Measurements from ENCODE around the gene DRG2.

Gene DRG2

DNA sequence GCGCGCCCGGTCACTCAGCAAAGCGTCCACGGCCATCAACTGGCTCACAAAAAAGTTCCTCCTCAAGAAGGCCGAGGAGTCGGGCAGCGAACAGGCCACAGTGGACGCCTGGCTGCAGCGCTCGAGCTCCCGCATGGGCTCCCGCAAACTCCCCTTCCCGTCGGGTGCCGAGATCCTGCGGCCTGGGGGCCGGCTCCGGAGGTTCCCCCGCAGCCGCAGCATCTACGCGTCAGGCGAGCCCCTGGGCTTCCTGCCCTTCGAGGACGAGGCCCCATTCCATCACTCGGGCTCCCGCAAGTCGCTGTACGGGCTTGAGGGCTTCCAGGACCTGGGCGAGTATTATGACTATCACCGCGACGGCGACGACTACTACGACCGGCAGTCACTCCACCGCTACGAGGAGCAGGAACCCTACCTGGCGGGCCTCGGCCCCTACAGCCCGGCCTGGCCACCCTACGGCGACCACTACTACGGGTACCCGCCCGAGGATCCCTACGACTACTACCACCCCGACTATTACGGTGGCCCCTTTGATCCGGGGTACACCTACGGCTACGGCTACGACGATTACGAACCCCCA lies 31.5 kb downstream of the DRG2 start:
- no peak for TF ChIP-seq GABPA (IDR thresholded peaks at IDR 0.05; ENCODE audit: low read depth)
- TF ChIP-seq, protein P1, sequence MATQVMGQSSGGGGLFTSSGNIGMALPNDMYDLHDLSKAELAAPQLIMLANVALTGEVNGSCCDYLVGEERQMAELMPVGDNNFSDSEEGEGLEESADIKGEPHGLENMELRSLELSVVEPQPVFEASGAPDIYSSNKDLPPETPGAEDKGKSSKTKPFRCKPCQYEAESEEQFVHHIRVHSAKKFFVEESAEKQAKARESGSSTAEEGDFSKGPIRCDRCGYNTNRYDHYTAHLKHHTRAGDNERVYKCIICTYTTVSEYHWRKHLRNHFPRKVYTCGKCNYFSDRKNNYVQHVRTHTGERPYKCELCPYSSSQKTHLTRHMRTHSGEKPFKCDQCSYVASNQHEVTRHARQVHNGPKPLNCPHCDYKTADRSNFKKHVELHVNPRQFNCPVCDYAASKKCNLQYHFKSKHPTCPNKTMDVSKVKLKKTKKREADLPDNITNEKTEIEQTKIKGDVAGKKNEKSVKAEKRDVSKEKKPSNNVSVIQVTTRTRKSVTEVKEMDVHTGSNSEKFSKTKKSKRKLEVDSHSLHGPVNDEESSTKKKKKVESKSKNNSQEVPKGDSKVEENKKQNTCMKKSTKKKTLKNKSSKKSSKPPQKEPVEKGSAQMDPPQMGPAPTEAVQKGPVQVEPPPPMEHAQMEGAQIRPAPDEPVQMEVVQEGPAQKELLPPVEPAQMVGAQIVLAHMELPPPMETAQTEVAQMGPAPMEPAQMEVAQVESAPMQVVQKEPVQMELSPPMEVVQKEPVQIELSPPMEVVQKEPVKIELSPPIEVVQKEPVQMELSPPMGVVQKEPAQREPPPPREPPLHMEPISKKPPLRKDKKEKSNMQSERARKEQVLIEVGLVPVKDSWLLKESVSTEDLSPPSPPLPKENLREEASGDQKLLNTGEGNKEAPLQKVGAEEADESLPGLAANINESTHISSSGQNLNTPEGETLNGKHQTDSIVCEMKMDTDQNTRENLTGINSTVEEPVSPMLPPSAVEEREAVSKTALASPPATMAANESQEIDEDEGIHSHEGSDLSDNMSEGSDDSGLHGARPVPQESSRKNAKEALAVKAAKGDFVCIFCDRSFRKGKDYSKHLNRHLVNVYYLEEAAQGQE (IDR thresholded peaks at IDR 0.05; ENCODE audit: insufficient replicate concordance, low read depth) = no peak
- no peak for TF ChIP-seq POLR2AphosphoS5 (IDR thresholded peaks at IDR 0.05; ENCODE audit: low read depth)
- Histone ChIP-seq H3K4me3 (replicated peaks; ENCODE audit: insufficient read depth, low read length) (no peak overlapping the region), H3K27ac (replicated peaks) (no peak overlapping the region), H3K27me3 (ENCODE audit: insufficient read depth, poor library complexity, severe bottlenecking) (no peaks in the 10 kb centered on the region)
- no peak for DNase-seq (ENCODE audit: low read depth in 1 of 2, low spot score in 1 of 2)

GRCh38 chr17:18119938-18120337 lies 32.2 kb downstream of the DRG2 start:
- no peak overlapping the region for H3K27ac ChIP-seq (replicated peaks)
- no peak for TF ChIP-seq CTCF (IDR thresholded peaks at IDR 0.05; ENCODE audit: insufficient read depth, low read length)
- TF ChIP-seq POLR2AphosphoS5 (IDR thresholded peaks at IDR 0.05; ENCODE audit: low read depth) = no peak
- TF ChIP-seq GABPA (IDR thresholded peaks at IDR 0.05; ENCODE audit: low read depth) = no peak
- TF ChIP-seq, protein P1 (IDR thresholded peaks at IDR 0.05; ENCODE audit: insufficient replicate concordance, low read depth) = no peak
- TF ChIP-seq SPI1 (IDR thresholded peaks at IDR 0.05; ENCODE audit: borderline replicate concordance, low read depth) = no peak
- no peak overlapping the region for H3K4me3 ChIP-seq (replicated peaks; ENCODE audit: insufficient read depth, low read length)
- no peaks in the 10 kb centered on the region for H3K27me3 ChIP-seq (ENCODE audit: insufficient read depth, poor library complexity, severe bottlenecking)
- DNase-seq (ENCODE audit: low read depth in 1 of 2, low spot score in 1 of 2) = no peak

DNA sequence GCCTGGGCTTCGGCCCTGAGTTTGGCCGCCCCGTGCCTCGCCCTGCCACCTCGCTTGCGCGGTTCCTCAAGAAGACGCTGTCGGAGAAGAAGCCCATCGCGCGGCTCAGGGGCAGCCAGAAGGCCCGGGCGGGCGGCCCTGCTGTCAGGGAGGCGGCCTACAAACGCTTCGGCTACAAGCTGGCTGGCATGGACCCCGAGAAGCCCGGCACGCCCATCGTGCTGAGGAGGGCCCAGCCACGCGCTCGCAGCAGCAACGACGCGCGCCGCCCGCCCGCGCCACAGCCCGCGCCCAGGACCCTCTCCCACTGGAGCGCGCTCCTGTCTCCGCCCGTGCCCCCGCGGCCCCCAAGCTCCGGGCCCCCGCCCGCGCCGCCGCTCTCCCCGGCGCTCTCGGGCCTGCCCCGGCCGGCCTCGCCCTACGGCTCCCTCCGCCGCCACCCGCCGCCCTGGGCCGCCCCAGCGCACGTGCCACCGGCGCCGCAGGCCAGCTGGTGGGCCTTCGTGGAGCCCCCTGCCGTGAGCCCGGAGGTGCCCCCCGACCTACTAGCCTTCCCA lies 32.8 kb downstream of the DRG2 start:
- H3K4me3 ChIP-seq (replicated peaks; ENCODE audit: insufficient read depth, low read length) = no peak overlapping the region
- no peak for DNase-seq (ENCODE audit: low read depth in 1 of 2, low spot score in 1 of 2)
- H3K27ac ChIP-seq (replicated peaks) = no peak overlapping the region
- TF ChIP-seq CTCF (IDR thresholded peaks at IDR 0.05; ENCODE audit: insufficient read depth, low read length) (no peak), GABPA (IDR thresholded peaks at IDR 0.05; ENCODE audit: low read depth) (no peak), SPI1 (IDR thresholded peaks at IDR 0.05; ENCODE audit: borderline replicate concordance, low read depth) (no peak), POLR2AphosphoS5 (IDR thresholded peaks at IDR 0.05; ENCODE audit: low read depth) (no peak)
- TF ChIP-seq, protein P1 (IDR thresholded peaks at IDR 0.05; ENCODE audit: insufficient replicate concordance, low read depth) = no peak
- no peaks in the 10 kb centered on the region for H3K27me3 ChIP-seq (ENCODE audit: insufficient read depth, poor library complexity, severe bottlenecking)

Data from HL-60 (cell line).